ENCODE data around the gene FKBP15. TPM values are rescaled to one million over a fixed set of nuclear protein-coding genes. Genes with fewer than 3 reads are reported as not detected.

FKBP15 gene
- total and polyA plus RNA-seq, 2 experiments from 2014 or later: 7.7 to 13.7 TPM

- Histone ChIP-seq H3K9me2 (replicated peaks; ENCODE audit: insufficient read depth) (no peaks in the 10 kb centered on the region), H3K79me2 (peaks cover 75% of the 10 kb centered on the region), H3K4me1 (ENCODE audit: insufficient read depth) (peaks cover 19% of the 10 kb centered on the region), H3K4me2 (peak overlapping the region; percentile 91), H2AFZ (no peak overlapping the region), H4K20me1 (ENCODE audit: insufficient read depth, poor library complexity, severe bottlenecking) (peaks cover 2% of the 10 kb centered on the region), H3K36me3 (replicated peaks; ENCODE audit: insufficient read depth, low read depth) (no peaks in the 10 kb centered on the region), H3K9me3 (ENCODE audit: low read depth) (no peaks in the 10 kb centered on the region), H3K4me3 (peak overlapping the region; percentile 56), H3K27ac (peak overlapping the region; percentile 84), H3K27me3 (no peaks in the 10 kb centered on the region)
- TF ChIP-seq CTCF (IDR thresholded peaks at IDR 0.05; ENCODE audit: poor library complexity): no peak
- no peak for TF ChIP-seq EZH2 (IDR thresholded peaks at IDR 0.05; ENCODE audit: borderline replicate concordance)
- no peak for TF ChIP-seq EZH2phosphoT487 (IDR thresholded peaks at IDR 0.05; ENCODE audit: low read depth, severe bottlenecking, unreplicated experiment)
- DNase-seq (ENCODE audit: low spot score): no peak
- 84% methylated on average over 1 of the region's 1 CpG for WGBS (ENCODE audit: low lambda C conversion rate, missing lambda C conversion rate)
Measured at GRCh38 chr9:113219969-113220368, 1.1 kb downstream of the FKBP15 start.

- WGBS (ENCODE audit: low lambda C conversion rate, missing lambda C conversion rate): 87% methylated on average over 3 of the region's 3 CpGs
- Histone ChIP-seq H3K36me3 (replicated peaks; ENCODE audit: insufficient read depth, low read depth) (no peaks in the 10 kb centered on the region), H3K27me3 (no peaks in the 10 kb centered on the region), H3K9me3 (ENCODE audit: low read depth) (no peaks in the 10 kb centered on the region), H3K4me3 (no peak overlapping the region), H2AFZ (no peak overlapping the region), H4K20me1 (ENCODE audit: insufficient read depth, poor library complexity, severe bottlenecking) (no peaks in the 10 kb centered on the region), H3K4me2 (peak overlapping the region; percentile 91), H3K4me1 (ENCODE audit: insufficient read depth) (peaks cover 19% of the 10 kb centered on the region), H3K79me2 (peaks cover 74% of the 10 kb centered on the region), H3K9me2 (replicated peaks; ENCODE audit: insufficient read depth) (no peaks in the 10 kb centered on the region), H3K27ac (no peak overlapping the region)
- DNase-seq (ENCODE audit: low spot score): no peak
- TF ChIP-seq CTCF (IDR thresholded peaks at IDR 0.05; ENCODE audit: poor library complexity) (no peak), EZH2 (IDR thresholded peaks at IDR 0.05; ENCODE audit: borderline replicate concordance) (no peak), EZH2phosphoT487 (IDR thresholded peaks at IDR 0.05; ENCODE audit: low read depth, severe bottlenecking, unreplicated experiment) (no peak)
Measured at GRCh38 chr9:113219186-113219936, 1.7 kb downstream of the FKBP15 start.

- peaks cover 71% of the 10 kb centered on the region for H3K79me2 ChIP-seq
Measured at GRCh38 chr9:113216406-113216805, 4.7 kb downstream of the FKBP15 start.

More at GRCh38 chr9:113216406-113216805, 4.7 kb downstream of the FKBP15 start:
- H3K4me3 ChIP-seq: no peak overlapping the region
- no peaks in the 10 kb centered on the region for H3K36me3 ChIP-seq (replicated peaks; ENCODE audit: insufficient read depth, low read depth)
- H4K20me1 ChIP-seq (ENCODE audit: insufficient read depth, poor library complexity, severe bottlenecking): peaks cover 3% of the 10 kb centered on the region
- H3K4me1 ChIP-seq (ENCODE audit: insufficient read depth): peaks cover 5% of the 10 kb centered on the region
- H3K9me3 ChIP-seq (ENCODE audit: low read depth): no peaks in the 10 kb centered on the region
- TF ChIP-seq CTCF (IDR thresholded peaks at IDR 0.05; ENCODE audit: poor library complexity) (no peak), EZH2 (IDR thresholded peaks at IDR 0.05; ENCODE audit: borderline replicate concordance) (no peak), EZH2phosphoT487 (IDR thresholded peaks at IDR 0.05; ENCODE audit: low read depth, severe bottlenecking, unreplicated experiment) (no peak)
- no peaks in the 10 kb centered on the region for H3K9me2 ChIP-seq (replicated peaks; ENCODE audit: insufficient read depth)
- DNase-seq (ENCODE audit: low spot score): no peak
- 60% methylated on average over 3 of the region's 3 CpGs for WGBS (ENCODE audit: low lambda C conversion rate, missing lambda C conversion rate)
- no peak overlapping the region for H2AFZ ChIP-seq
- H3K27ac ChIP-seq: no peak overlapping the region
- H3K4me2 ChIP-seq: peak overlapping the region; percentile 4
- no peaks in the 10 kb centered on the region for H3K27me3 ChIP-seq

All from hepatocyte (in vitro differentiated cells).